ENCODE measurements around the gene ANAPC2.

DNA sequence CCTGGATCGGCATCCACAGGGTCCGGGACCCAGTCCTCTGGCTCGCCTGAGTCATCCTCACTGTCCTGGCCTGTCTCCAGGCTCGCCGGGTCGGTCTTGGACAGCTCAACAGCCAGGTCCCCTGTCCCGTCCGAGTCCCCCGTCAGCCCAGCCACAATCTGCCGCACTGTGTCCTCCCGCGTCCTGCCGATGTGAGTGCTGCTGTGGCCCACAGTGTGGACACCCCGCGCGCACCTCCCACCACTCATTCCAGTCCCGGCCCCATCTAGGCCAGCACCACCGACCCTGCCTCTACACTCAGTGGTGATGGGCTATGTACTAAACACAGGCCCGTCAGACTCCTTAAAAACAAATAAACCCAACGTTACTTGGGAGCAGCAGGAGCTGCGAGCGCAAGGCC lies 6.7 kb downstream of the ANAPC2 start:
- TF ChIP-seq CTCF (IDR thresholded peaks at IDR 0.05) (no peak), POLR2A (IDR thresholded peaks at IDR 0.05) (no peak)
